COLO829 (cell line): ENCODE measurements around the gene TNFRSF19.
A peak's percentile ranks its signal among the peaks of the same experiment; 100 is the strongest.

Experiments used
- DNase-seq: peaks from one replicate; pipeline ENCODE4 v3.0.0; 2012; ENCODE audit warnings: low spot score

Gene TNFRSF19

DNA sequence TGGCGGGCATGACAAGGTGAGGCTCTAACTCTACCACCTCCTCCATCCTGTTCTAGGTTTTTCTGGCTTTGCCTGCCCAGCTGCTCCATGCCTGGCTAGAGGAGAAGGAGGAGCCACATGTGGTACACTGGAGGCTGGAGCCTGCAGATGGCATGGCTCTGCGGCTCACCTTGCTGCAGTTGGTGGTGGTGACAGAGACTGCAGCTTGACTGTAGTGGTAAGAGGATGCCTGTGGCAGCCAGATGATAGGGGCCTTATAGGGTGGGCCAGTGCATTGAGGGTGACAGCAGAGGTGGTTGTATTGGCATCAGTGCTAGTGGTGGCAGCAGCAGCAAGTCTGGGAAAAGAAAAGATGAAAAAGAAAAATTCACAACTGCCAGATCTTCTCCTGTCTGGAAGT, 146.2 kb downstream of the TNFRSF19 start:
- no peak for DNase-seq

DNA sequence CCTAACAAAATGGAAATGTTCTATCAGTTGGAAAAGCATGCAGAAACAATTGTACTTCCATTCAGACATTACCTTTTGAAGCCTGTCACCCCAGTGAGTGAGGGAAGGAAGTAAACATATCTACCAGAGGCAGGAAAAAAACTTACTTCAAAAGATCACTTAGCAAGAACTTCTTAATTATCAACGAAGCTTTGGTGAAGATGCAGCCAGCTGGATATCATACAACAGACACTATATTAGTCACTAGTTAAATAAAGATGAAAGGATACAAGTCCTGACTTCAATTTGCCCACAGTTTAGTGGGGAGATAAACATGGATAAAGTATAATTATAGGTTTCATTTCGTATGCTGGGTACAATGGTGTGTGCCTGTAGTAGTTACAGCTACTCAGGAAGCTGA, 148.8 kb downstream of the TNFRSF19 start:
- DNase-seq, result no peak

DNA sequence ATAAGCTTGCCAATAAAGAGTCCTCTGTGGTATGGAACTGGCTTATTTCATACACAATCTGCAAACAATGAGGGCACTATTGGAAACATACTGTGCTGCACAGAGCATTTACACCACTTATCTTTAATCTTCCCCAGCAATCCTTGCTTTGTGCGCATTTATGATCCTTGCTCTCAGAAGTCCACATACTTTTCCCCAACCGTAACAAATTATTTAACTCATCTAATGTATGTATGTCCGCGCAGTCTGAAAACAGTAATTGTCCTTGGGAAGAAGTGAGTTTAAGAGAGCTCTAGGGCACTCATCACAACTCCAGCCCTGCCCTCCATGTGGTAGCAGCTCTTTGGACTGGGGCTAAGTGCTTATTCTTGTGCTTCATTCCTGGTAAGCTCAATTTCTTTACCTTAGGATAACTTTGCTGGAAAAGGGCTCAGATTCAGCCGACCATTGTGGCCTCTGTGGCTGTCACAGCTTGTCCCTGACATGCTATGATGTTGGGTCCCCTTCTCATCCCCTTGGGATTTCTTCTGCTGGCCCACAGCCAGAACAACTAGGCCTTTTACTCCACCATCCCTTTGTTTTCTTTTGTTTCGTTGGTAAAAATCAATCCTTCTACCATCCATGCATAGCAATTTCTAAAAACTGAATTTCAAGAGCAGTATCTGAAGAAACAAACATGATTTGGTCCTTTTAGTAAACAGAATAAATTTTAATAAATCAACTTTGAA, 152.7 kb downstream of the TNFRSF19 start:
- peak; percentile 87 for DNase-seq

DNA sequence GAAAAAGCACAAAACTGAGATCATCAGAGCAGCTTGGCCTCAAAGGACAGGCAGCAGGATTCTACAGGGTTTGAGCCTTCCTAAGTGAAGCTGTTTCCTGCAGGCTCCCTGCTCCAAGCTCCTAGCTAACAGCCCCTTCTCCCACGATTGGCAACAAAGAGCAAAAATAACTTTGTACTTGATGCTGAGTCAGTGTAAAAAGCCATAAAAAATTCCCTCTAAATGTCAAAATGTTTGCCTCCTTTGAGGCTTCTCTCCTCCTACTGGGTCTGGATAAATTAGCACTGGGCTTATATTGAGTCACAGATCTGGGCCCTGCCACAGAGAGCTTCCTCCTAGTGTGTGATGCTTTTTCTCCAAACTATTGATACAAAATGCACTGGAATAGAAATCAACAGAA, 153.3 kb downstream of the TNFRSF19 start:
- DNase-seq, result peak; percentile 53

DNA sequence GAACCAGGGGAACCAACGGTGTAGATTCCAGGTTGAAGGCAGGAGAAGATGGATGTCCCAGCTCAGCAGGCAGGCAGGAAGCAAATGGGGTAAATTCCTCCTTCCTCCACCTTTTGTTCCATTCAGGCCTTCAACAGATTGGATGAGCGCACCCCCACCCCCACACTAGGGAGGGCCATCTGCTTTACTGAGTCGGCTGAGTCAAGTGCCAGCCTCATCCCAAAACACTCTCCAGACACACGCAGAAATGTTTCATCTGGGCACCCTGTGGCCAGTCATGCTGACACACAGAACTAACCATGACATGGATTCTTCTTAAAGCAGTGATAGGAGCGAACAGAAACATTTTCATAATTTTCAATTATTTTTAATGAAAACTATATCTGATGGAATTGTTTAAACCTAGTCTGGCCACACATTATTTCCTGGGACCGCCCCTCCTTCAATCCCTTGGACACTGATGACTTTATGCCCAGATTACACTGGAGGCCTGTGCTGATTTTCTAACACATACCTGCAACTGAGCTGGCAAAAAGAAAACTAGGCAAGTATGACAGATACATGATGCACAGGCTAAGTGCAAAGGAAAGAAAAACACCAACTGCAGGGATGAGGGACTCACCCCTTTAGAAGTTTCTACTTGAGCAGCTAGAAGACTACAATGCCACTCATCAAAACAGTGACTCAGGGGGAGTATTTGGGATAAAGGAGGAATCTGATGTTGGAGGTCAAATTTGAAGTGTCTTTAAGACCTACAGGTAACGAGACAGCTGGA, 154.2 kb downstream of the TNFRSF19 start:
- no peak for DNase-seq
